ENCODE results near the gene XKR7.
"Not testable (repeated sequence)": the region's sequence is repeated elsewhere in the genome, so short reads cannot be mapped to it uniquely, and the experiment has no call there.

The XKR7 gene, protein sequence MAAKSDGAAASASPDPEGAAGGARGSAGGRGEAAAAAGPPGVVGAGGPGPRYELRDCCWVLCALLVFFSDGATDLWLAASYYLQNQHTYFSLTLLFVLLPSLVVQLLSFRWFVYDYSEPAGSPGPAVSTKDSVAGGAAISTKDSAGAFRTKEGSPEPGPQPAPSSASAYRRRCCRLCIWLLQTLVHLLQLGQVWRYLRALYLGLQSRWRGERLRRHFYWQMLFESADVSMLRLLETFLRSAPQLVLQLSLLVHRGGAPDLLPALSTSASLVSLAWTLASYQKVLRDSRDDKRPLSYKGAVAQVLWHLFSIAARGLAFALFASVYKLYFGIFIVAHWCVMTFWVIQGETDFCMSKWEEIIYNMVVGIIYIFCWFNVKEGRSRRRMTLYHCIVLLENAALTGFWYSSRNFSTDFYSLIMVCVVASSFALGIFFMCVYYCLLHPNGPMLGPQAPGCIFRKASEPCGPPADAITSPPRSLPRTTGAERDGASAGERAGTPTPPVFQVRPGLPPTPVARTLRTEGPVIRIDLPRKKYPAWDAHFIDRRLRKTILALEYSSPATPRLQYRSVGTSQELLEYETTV
- 0 reads per million in 2 donors for total RNA-seq

DNA sequence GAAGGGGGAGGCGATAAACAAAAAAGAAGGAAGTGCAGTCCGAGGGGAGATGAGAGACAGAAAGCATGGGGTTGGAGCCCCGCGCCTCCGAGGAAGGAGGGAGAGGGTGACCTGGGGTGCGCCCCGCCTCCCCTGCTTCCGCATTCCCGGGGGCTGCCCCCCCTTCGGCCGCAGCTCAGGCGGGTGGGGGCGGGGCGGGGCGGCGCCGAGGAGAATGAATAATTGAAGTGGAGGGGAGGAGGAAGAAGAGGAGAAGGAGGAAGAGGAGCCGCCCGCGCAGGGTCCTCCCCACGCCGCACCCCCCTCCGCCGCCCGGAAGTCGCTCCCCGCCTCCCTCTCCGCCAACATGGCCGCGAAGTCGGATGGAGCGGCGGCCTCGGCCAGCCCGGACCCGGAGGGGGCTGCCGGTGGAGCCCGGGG, at the start of gene XKR7:
Gene XKR7 (plus strand): TSS at position 322 of the 420 bp plus-strand sequence. CDS start 25 bp downstream, at position 347.
- DNase-seq = no peak

DNA sequence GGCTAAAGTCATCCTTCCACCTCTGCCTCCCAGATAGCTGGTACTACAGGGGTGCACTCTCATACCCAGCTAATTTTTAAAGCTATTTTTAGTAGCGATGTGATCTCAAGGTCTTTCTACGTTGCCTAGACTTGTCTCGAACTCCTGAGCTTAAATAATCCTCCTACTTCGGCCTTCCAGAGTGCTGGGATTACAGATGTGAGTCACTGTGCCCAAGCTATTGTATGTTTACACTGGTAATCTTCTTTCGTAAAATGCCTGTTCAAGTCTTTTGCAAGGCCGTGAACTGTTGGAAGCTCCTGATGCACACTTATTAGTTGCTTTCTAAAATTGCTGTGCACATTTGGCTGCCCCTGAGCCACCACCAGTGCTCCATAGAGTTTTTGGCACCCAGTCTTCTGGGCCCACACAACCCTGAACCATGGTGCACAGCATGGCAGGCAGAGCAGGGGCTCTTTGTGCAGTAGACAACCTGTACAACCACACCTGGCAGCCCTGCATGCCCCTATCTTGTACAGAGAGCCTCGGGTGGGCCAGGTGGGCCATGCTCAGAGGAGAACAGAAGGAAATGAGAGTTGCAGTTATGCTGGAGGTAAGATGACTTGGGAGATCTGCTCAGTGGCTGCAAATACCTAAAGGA, 49.4 kb upstream of the XKR7 start:
- no peak for DNase-seq

DNA sequence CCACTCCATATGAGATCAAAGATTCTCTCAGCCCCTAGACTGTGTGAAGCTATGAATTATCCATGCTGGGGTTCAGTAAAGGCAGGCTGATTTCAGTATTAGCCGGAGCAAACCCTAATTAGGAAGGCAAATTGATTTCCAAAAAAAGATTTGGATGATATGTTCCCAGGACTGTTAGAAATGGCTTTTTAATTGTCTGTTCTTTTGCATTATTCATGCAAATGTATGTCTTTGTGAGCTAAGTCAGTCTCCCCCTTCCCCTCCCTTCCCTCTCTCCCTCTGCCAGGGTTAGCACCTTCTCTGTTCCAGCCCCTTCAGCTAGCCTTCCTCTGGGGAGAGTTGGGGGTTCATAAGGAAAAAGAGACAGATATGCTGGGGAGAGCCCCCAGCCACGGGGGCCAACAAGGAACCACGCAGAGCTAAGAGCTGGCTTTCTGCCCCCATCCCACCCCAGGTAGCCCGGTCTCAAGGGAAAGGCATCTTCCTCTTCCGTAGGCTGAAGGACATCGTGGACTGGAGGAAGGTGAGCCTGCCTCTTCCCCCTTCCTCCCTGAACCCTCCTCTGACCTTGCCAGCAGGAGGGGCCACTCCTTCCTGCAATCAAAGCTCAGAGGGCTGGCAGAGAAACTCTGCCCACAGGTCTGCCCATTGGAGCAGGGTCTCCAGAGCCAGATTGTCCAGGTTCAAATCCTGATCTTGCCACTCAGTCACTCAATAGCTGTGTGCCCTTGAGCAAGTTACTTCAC, 48.4 kb upstream of the XKR7 start:
- no peak for DNase-seq

DNA sequence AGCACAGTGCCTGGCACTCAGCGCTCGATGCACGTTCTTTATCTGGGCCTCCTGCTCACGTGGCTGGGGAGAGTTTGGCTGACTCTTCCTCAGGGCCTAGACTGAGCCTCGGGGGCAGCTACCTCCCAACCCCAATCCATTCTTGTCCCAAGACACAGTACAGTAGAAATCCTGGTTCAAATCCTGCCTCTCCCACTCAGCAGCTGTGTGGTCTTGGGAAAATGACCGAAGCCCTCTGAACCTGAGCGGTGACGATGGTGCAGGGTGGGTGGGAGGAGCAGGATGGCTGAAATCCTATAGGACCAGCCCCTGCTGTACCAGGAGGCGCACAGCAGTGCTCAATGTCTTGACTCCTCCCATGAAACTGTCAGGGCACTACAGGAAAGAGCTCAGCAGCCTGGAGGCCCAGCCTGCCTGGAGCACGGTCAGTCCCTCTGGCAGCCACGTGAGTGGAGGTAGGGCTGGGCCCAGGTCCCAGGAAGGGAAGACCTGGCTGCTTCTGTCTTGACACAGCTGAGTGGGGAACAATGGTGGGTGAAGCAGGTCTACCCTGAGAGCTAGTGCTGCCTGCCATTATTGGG, 47.6 kb upstream of the XKR7 start:
- no peak for DNase-seq

DNA sequence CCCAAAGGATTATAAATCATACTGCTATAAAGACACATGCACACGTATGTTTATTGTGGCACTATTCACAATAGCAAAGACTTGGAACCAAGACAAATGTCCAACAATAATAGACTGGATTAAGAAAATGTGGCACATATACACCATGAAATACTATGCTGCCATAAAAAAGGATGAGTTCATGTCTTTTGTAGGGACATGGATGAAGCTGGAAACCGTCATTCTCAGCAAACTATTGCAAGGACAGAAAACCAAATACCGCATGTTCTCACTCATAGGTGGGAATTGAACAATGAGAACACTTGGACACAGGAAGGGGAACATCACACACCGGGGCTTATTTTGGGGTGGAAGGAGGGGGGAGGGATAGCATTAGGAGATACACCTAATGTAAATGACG, 46.5 kb upstream of the XKR7 start:
- DNase-seq = not testable (repeated sequence)

DNA sequence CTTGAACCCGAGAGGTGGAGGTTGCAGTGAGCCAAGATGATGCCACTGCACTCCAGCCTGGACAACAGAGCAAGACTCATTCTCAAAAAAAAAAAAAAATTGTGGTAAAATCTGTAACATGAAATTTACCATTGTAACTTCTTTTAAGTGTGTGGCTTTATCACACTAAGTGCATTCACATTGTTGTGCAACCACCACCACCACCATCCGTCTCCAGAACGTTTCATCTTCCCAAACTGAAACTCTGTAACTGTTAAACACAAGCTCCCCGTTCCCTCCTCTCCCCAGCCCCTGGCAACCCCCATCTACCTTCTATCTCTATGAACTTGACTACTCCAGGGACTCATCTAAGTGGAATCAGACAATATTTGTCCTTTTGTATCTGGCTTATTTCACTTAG, 45.8 kb upstream of the XKR7 start:
- no peak for DNase-seq

DNA sequence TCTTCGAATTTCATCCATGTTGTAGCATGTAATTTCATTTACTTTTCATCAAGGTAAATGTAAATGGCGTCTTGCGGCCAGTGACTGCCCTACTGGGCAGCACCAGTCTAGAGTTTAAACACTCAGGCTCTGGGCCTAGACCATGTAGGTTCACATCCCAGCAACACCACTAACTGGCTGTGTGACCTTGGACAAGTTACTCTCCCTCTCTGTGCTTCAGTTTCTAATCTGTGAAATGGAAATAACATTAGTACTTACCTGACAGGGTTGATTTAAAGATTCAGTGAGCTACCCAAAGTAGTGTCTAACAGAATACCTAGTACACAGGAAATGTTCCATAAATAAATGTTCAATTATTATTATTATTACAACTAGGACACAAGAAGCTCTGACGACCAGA, 45.4 kb upstream of the XKR7 start:
- DNase-seq = no peak

DNA sequence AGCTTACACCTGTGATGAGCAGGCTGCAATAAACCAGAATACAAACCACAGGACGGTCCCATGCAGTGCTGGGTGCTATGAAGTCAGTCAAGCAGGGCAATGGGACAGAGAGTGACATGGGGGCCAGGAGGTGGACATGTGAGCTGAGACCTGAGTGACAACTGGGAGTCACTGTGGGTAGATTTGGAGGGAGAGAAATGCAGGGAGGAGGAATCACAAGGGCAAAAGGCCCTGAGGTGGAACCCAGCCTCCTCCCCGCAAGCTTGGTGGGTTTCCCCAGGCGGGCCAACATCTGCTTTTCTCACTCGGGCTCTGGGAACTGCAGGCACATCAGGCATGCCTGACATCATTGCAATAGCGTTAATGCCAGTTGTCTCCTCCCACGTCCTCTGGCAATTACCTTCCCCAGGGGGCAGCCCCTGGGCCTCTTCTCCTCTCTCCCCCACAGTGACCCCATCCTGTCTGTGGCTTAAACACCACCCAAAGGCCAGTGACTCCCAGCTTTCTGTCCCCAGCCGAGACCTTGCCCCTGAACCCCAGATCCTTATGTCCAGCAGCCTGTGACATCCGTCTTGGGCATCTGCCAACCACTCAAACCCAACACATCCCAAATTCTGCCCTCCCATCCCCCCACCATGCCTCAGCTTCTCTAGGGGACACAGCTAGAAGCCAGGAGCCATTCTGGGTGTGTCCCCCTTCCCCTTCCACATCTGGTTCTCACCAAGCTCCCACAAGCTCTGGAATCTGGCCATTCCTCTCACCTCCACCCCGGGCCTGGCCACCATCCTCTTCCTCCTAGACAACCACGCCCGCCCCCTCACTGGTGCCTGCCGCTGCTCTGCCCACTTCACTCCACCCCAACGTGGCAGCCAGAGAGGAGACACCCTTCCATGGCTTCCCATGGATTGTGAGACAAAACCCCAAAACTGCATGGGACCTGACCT, 44.3 kb upstream of the XKR7 start:
- no peak for DNase-seq

DNA sequence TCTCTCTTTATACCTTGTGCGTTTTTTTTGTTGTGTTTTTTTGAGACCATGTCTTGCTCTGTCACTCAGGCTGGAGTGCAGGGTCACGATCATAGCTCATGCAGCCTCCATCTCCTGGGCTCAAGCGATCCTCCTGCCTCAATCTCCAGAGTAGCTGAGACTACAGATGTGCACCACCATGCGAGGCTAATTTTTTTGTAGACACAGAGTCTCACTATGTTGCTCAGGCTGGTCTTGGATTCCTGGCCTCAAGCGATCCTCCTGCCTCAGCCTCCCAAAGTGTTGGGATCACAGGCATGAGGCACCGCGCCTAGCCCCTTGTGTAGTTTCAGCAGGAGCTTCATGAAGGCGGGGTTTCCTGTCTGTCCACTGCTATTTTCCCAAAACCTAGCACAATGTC, 43.4 kb upstream of the XKR7 start:
- no peak for DNase-seq

DNA sequence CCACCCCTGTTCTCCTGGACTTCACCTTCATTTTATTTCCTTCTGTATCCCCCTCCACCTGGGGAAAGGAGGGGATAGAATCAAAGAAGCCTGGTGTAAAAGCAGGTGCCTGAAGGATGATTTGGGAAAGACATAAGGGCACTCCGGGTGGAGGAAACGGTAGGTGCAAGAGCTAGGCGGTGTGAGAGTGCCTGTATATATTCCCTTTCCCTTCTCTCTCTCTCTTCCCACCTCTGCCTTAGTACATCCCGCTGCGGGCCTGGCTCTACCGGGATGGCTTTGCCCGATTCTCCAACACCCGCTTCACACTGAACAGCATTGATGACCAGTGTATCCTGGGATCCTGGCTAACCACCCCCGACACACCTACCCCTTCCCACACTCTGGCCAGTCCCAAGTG, 42.3 kb upstream of the XKR7 start:
- DNase-seq = no peak

DNA sequence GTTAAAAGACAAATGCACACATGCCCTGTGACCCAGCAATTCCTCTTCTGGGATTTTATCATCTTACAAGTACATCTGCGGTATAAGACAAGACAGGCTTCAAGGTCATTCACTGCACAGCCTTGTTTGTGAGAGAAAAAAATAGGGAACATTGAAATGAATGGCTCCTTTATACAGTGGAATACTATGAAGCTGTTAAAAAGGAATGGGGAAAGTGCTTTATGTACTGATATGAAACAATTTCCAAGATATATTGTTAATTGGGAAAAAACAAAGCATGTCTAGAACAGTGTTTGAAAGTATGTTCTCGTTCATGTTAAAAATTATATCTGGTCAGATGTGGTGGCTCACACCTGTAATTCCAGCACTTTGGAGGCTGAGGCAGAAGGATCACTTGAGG, 41.5 kb upstream of the XKR7 start:
- no peak for DNase-seq

DNA sequence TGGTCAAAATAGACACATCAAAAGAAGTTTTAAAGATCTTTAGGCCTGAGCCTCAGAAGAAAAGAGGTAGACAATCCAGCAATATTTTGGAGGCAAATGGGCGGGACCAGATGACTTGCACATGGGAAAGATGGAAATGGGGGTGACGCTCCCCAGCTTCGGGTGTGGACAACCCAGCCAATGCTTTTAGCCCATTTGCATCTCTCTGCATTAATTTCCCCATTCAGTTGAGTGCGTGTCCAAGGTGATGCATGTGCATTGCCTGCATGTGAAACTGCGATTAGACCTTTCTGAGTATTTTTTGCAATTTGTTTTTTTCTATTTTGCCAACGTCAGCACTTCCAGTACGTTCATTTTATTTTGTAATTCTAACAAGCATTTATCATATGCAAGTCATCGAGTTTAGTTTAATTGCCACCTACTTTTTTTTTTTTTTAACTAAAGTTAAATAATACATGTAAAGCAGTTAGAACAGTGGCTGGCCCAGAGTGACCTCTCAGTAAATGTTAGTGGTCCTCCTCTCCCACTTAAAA, 40.3 kb upstream of the XKR7 start:
- no peak for DNase-seq

DNA sequence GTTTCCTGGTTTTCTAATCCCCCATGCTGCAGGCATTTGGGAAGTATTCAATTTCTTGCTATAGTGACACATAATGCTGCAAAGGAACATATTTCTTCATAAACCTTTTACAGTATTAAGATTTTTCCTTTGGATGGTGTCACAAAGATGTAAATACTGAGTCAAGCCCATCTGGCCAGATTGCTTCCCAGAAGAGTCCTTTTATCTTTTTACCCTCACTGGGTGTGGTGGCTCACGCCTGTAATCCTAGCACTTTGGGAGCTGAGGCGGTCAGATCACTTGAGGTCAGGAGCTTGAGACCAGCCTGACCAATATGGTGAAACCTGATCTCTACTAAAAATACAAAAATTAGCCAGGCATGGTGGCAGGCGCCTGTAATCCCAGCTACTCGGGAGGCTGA, 38.3 kb upstream of the XKR7 start:
- not testable (repeated sequence) for DNase-seq

DNA sequence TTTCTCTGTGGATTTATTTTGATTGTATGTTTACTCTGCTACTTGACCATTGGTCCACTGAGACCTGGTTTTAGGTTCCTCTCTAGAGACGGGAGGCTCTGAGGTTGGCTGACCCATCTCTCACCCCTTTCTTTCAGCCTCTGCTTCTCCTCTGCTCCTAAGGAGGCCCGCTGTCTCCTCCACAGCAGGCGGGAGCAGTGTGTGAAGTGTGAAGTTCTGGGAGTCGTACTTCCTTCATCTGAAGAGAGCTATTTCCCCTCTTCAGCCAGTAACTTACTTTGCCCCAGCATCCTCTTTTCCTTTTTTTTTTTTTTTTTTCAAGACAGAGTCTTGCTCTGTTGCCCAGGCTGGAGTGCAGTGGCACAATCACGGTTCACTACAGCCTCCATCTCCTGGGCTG, 37.2 kb upstream of the XKR7 start:
- no peak for DNase-seq

DNA sequence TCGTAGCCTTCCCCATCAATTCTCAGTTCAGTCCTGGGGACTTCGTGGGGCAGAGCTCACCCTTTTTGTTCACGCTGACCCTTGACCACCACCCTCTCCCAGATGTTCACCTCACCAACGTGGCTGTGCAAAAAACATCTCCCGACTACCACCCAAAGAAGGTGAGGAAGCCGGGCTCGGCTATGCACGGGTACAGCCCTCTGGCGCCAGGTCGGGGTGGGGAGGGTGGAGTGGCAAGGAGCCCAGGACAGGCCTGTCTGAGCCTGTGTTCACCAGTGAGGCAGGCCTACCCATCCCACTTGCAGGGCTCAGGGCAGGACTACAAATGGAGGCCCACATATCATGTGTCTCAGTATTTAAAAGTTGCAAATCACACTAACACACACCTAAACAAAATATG, 34.3 kb upstream of the XKR7 start:
- DNase-seq = no peak

DNA sequence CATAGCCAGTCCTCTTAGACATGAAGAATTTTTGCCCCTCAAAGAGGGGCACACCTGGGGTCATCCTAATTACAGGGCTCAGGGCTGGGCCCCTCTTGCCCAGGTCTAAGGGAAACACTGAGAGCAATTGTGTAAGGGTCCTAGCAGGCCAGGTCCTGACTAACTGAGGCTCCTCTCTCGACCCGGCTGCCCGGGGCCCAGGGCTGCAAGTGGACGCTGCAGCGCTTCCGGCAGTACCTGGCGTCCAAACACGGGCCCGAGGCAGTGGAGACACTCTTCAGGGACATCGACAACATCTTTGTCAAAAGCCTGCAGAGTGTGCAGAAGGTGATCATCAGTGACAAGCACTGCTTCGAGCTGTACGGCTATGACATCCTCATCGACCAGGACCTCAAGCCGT, 33.5 kb upstream of the XKR7 start:
- no peak for DNase-seq

DNA sequence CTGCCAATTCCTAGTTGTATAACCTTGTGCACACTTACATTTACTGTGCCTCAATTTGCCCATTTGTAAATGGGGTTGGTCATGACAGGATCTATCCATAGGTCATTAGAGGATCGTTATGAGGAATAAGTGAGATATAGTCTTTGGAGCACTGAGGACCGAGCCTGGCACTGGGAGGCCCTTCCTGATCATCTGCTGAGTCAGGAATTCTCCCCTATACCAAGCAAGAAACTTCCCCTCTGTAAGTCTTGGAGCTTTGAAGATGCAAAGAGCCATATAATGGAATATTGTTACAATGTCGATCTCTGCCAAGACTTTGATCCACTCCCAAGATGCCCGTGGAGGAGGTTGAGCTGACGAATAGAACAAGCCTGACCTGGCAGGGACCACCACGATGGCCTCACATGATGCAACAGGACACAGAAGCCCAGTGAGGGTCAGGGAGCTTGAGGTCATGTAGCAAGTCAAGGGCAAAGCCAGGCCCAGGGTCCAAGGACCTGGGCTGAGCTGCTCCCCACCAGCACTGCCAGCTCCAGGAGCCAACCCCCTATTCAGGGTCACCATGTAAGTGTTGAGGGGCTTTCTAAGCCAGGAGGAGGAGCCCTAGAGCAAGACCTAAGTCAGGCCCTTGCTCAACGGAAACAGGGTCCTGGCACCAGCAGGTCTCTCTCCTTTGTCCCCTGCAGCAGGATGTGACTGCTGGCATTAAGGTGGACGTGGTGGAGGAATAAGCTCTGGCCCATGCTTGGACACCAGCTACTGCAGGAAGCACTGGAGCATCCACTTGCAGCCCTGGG, 32.8 kb upstream of the XKR7 start:
- no peak for DNase-seq

DNA sequence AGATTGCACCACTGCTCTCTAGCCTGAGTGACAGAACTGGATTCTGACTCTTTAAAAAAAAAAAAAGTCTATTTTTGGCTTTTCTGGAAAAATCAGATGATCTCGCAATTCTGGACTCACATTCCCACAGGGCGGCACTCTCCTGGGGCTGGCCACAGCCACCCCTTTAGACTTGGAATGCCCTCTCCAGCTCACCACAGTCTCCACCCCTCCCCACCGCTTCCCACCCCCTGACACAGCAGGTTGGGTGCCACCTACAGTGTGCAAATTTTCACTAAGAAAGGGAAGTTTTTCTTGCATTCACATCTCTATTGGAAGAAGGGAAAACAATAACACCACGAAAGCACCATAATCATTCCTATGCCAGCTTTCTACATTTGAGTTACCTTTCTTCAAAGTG, 31.5 kb upstream of the XKR7 start:
- no peak for DNase-seq

DNA sequence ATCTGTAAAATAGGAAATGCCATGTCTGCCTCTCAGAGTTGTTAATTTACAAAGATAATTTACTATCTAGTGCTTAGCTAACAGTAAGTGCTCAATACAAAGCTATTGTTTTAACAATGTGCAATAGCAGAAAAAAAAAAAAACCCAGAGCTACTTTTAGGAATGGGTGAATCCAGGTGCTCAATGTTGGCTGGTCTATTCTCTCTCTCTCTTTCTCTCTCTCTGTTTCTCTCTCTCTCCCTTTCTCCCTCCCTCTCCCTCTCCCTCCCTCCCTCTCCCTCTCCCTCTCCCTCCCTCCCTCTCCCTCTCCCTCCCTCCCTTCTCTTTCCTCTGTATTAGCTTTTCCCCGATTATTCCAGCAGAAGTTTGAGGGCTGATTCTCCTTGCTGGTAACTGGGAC, 30.1 kb upstream of the XKR7 start:
- DNase-seq = no peak

DNA sequence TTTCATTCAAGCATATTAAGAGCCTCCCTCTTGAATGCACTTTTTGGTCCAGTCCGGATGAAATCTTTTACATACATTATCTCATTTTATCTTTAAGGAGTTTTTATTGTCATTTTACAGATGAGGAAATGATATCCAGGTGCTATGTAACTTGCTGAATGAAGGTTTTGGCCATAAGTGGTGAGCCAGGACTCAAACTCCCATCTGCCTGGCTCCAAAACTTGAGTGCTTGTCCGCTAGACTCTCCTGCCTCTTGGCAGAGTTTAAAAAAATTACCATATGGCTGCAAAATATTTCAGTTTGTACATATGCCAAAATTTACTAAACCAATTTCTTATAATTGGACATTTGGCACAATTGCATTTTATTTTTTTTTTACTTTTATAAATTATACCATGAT, 28.3 kb upstream of the XKR7 start:
- DNase-seq = no peak

DNA sequence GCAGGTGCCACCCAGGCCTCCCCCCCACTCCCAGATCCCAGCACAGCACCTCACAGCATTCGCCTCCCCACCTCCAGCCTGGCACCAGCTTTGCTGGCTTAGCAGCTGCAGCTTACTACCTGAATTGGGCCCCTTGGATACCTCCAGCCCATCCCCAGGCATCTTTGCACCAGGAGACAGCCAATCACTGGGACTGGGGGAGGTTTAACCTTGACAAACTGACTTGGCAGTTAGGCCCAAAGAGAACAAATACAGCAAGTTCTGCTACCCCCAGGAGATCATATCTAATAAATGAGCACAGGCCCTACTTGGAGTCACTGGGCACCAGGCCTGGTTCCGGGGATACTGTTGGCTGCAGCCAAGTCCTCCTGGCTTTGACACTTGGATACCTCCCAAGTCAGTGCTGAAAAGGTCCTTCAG, 24.9 kb upstream of the XKR7 start:
- DNase-seq = no peak

Measured in T-helper 9 cell (primary cell).